Measurements from ENCODE around the gene ADCY1.

ADCY1 gene

DNA sequence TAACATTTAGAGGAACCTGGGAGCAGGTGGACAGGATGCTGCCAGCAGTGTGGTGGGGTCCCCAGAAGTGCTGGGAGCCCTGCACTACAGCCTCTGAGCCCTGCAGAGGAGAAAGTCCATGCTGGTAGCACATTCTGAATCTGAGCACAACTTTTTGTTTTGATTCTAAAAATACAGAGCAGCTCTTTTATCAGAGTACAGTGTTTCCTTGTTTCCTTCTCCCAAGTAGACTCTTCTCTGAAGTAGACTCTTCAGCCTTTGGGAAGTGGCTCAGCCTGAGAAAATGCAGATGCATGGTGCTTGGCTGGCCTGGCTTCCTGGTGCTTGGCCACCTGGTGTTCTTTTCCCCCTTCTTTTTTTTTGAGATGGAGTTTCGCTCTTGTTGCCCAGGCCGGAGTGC is 9.1 kb downstream of the ADCY1 start:
- Mint-ChIP-seq H3K4me3 (no peak overlapping the region), H3K27ac (no peak overlapping the region), H3K4me1 (peaks cover 41% of the 10 kb centered on the region), H3K27me3 (ENCODE audit: low read depth, poor library complexity) (no peaks in the 10 kb centered on the region), H3K36me3 (ENCODE audit: low read depth) (no peaks in the 10 kb centered on the region), H3K9me3 (no peaks in the 10 kb centered on the region)
- TF ChIP-seq, protein P1, sequence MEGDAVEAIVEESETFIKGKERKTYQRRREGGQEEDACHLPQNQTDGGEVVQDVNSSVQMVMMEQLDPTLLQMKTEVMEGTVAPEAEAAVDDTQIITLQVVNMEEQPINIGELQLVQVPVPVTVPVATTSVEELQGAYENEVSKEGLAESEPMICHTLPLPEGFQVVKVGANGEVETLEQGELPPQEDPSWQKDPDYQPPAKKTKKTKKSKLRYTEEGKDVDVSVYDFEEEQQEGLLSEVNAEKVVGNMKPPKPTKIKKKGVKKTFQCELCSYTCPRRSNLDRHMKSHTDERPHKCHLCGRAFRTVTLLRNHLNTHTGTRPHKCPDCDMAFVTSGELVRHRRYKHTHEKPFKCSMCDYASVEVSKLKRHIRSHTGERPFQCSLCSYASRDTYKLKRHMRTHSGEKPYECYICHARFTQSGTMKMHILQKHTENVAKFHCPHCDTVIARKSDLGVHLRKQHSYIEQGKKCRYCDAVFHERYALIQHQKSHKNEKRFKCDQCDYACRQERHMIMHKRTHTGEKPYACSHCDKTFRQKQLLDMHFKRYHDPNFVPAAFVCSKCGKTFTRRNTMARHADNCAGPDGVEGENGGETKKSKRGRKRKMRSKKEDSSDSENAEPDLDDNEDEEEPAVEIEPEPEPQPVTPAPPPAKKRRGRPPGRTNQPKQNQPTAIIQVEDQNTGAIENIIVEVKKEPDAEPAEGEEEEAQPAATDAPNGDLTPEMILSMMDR (IDR thresholded peaks at IDR 0.05) = no peak
- no peak for DNase-seq

DNA sequence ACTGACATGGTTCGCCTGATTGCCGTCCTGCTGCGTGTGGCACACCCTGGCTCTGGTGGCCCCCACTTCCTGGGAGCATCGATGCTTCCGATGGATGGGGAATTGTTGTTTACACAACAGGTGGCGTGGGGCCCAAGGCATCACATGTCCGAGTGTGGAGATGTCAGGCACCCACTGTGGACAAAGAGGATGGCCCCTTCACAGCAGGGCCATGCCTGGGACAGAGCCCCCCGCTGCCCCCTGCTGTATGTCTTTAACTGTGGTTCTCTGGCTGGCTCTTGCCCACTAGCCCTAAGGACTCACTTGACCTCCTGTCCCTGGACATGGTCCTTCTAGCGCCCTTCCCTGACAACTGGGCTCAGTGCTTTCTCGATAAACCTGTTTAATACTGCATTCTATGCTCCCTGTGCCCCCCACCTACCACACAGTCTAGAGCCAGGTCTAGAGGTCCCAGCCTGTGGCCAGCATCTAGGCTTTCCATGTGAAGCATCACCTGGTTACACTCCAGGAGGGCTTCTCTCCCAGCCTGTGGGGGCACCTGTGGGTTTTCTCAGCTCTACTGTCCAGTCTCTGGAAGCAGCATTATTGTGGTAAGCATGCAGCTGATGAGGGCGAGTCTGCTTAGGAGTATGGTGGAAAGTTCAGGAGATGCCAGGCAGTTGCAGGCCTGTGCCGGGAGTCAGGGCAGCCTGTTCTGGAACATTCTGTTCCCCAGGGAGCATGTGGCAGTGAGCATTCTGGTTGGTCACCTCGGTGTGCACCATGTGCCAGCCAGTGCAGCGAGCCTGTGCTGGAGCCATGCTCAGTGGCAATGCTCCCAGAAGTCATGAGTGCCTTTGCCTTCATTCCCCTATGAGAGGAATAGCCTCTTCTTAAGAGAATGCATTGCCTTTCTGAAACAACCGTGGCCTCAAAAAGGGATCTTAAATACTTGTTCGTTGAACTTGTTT is 10.4 kb downstream of the ADCY1 start:
- no peaks in the 10 kb centered on the region for H3K27me3 Mint-ChIP-seq (ENCODE audit: low read depth, poor library complexity)
- no peak overlapping the region for H3K27ac Mint-ChIP-seq
- H3K36me3 Mint-ChIP-seq (ENCODE audit: low read depth) = no peaks in the 10 kb centered on the region
- DNase-seq = no peak
- TF ChIP-seq, protein P1 (IDR thresholded peaks at IDR 0.05) = no peak
- H3K9me3 Mint-ChIP-seq = no peaks in the 10 kb centered on the region
- H3K4me3 Mint-ChIP-seq = no peak overlapping the region
- peaks cover 29% of the 10 kb centered on the region for H3K4me1 Mint-ChIP-seq

DNA sequence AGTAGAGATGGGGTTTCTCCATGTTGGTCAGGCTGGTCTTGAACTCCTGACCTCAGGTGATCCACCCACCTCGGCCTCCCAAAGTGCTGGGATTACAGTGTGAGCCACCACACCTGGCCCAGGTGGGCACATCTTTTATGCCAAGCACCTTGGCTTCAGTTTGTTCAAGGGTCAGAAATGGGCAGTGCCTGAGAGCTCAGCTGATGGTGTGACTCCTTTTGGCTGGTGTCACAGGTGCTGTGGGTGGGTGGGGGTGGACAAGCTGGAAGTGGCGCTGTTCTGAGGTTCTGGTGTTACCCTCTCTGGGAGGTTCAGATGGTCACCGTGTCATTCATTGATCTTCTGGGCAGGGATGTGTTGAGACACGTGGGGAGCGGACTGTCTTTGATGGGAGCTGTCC is 11.5 kb downstream of the ADCY1 start:
- Mint-ChIP-seq H3K4me3 (no peak overlapping the region), H3K27ac (no peak overlapping the region)
- DNase-seq = no peak

DNA sequence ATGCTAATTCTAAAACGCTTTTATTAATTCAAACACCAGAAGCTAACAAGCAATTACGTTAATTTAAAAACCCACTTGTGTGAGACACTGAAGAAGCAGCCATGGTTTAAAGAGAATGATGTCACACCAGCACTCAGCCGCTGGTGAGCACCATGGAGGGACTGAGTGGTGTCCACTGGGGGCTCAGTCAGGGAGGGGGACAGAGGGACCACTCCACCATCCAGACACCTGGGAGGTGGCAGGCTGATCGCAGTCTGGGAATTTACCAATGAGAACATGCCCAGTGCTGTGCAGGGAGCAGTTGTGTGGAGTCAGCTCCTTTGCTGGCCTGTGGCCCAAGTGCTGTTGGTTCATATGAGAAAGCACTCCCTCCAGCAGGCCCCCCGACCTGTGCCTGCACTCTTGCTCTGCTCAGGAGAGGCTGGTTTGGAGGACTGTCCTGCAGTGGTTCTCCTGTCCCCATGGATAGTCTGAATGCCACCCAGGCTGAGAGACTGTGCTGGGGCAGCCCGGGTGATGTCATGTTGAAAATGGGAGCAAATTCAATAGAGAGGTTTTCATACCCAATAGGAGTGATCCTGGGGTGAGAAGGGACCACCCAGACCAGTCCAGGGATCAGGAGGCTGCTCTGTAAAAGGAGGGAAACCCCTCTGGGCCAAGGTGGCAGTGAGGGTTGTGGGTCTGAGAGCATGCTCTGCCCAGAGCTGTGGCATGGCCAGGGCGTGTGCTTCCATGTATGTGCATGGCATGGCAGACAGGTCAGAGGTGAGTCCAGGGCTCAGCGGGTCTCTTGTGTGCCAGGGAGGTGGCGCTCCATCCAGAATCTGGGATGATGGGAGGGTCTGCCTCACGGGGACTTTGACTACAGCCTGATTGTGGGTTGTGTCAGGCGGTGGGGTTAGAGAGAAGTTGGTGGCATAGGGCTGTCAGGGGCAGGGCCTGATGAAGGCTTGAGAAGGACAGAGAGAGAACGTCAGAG is 12.7 kb downstream of the ADCY1 start:
- TF ChIP-seq, protein P1 (IDR thresholded peaks at IDR 0.05) = no peak
- Mint-ChIP-seq H3K9me3 (no peaks in the 10 kb centered on the region), H3K4me3 (no peak overlapping the region), H3K4me1 (peaks cover 41% of the 10 kb centered on the region), H3K36me3 (ENCODE audit: low read depth) (no peaks in the 10 kb centered on the region), H3K27ac (no peak overlapping the region), H3K27me3 (ENCODE audit: low read depth, poor library complexity) (no peaks in the 10 kb centered on the region)
- DNase-seq = no peak

More for the DNA sequence above, 11.5 kb downstream of the ADCY1 start:
- Mint-ChIP-seq H3K9me3 (no peaks in the 10 kb centered on the region), H3K27me3 (ENCODE audit: low read depth, poor library complexity) (no peaks in the 10 kb centered on the region), H3K36me3 (ENCODE audit: low read depth) (no peaks in the 10 kb centered on the region), H3K4me1 (peaks cover 38% of the 10 kb centered on the region)
- TF ChIP-seq, protein P1 (IDR thresholded peaks at IDR 0.05) = no peak

DNA sequence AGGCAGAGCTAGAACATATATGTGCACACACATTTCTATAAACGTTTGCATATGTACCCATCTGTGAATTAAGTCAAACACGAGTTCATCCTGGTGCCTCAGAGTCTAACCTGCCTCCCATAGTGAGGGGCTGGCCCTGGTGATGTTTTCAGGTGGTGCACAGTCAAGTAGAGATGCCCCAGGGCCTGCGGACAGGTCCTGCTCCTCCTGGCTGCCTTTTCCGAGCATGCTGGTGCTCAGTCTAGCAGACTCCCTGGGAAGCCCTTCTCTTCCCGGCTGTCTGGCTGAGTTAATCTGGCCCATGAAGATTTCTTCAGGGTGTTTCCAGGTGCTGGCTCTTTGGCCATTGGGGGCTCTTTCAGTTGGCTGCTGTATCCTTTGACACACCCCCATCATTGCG is 14.3 kb downstream of the ADCY1 start:
- Mint-ChIP-seq H3K4me3 (no peak overlapping the region), H3K27me3 (ENCODE audit: low read depth, poor library complexity) (no peaks in the 10 kb centered on the region), H3K9me3 (no peaks in the 10 kb centered on the region), H3K36me3 (ENCODE audit: low read depth) (no peaks in the 10 kb centered on the region), H3K4me1 (peaks cover 28% of the 10 kb centered on the region), H3K27ac (no peak overlapping the region)
- no peak for DNase-seq
- TF ChIP-seq, protein P1 (IDR thresholded peaks at IDR 0.05) = no peak
